Fibroblast of lung (primary cell): ENCODE data around the gene RAPGEF4.

ENCODE experiments used
- EZH2 ChIP-seq: IDR thresholded peaks from 2 replicates; pipeline ENCODE4 v1.5.1; 2012; ENCODE audit warnings: low read length, control low read depth, mild to moderate bottlenecking; ENCODE audit errors: missing control alignments
- TF ChIP-seq, protein P1 (sequence below), 2 donors: IDR thresholded peaks in 1 of 2; conservative IDR thresholded peaks in 1 of 2; 1 replicate in 1 of 2; 2 replicates in 1 of 2; pipeline ENCODE4 v1.5.1; 2011 to 2012; ENCODE audit warnings: low read length in 2 of 2, control low read depth in 1 of 2, inconsistent platforms in 1 of 2, low read depth in 1 of 2, mild to moderate bottlenecking in 1 of 2

DNA sequence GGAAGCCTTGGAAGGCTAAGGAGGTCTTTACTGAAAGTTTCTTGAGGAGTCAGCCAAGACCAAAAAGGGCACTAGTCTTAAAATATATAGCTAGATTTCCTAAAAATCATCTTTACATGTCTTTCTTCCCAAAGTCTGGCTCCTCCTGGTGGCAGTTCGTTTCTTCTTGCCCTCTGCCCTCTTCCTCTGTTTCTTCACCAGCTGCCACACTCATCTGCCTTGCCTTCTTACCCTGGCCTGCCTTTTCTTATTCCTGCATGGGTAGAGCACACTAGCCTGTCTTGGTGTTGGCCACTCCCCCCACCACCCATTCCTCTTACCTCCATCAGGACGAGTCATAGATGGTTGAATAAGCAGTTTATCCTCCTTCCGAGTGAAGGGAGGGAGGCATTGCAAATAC, 129.8 kb downstream of the RAPGEF4 start:
- TF ChIP-seq, protein P1, sequence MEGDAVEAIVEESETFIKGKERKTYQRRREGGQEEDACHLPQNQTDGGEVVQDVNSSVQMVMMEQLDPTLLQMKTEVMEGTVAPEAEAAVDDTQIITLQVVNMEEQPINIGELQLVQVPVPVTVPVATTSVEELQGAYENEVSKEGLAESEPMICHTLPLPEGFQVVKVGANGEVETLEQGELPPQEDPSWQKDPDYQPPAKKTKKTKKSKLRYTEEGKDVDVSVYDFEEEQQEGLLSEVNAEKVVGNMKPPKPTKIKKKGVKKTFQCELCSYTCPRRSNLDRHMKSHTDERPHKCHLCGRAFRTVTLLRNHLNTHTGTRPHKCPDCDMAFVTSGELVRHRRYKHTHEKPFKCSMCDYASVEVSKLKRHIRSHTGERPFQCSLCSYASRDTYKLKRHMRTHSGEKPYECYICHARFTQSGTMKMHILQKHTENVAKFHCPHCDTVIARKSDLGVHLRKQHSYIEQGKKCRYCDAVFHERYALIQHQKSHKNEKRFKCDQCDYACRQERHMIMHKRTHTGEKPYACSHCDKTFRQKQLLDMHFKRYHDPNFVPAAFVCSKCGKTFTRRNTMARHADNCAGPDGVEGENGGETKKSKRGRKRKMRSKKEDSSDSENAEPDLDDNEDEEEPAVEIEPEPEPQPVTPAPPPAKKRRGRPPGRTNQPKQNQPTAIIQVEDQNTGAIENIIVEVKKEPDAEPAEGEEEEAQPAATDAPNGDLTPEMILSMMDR (conservative IDR thresholded peaks at IDR 0.05 in 1 of 2, IDR thresholded peaks at IDR 0.05 in 1 of 2; ENCODE audit: low read depth in 1 of 2, low read length in 2 of 2): peak; percentile 11 to 41
- no peak for TF ChIP-seq EZH2
